HepG2 (cell line): ENCODE data around the gene LYRM7. TPM values are rescaled to one million over a fixed set of nuclear protein-coding genes. Genes with fewer than 3 reads are reported as not detected.

ENCODE experiments used
- EZH2 ChIP-seq: conservative IDR thresholded peaks from 2 replicates; pipeline ENCODE4 v1.6.1; 2012; ENCODE audit warnings: mild to moderate bottlenecking, low read depth, low read length, moderate library complexity
- IRX3 ChIP-seq: sonication (generic); formaldehyde crosslinking; IDR thresholded peaks from 2 replicates; pipeline ENCODE4 v1.8.1; 2023; ENCODE audit warnings: mild to moderate bottlenecking, low read depth, missing genetic modification reagents, borderline replicate concordance
- MEF2D ChIP-seq: sonication (generic); formaldehyde crosslinking; IDR thresholded peaks from 2 replicates; pipeline ENCODE4 v1.5.1; 2020; ENCODE audit warnings: mild to moderate bottlenecking, missing genetic modification reagents
- NFIB ChIP-seq: sonication (generic); formaldehyde crosslinking; IDR thresholded peaks from 2 replicates; pipeline ENCODE4 v1.9.0; 2021; ENCODE audit warnings: missing genetic modification reagents, mild to moderate bottlenecking, borderline replicate concordance
- NR2F2 ChIP-seq: IDR thresholded peaks from 2 replicates; pipeline ENCODE4 v1.6.1; 2012; ENCODE audit warnings: low read depth, inconsistent platforms, borderline replicate concordance
- NR3C1 ChIP-seq: sonication (generic); formaldehyde crosslinking; IDR thresholded peaks from 2 replicates; pipeline ENCODE4 v1.4.0; 2020; ENCODE audit warnings: missing genetic modification reagents
- SMARCE1 ChIP-seq: fragments of 450-650 bp; IDR thresholded peaks from 2 replicates; pipeline ENCODE4 v1.6.1; 2017; ENCODE audit warnings: borderline replicate concordance
- ZFP36 ChIP-seq: fragments of 150-350 bp; IDR thresholded peaks from 2 replicates; pipeline ENCODE4 v1.6.1; 2018; ENCODE audit warnings: borderline replicate concordance, low read length, low read depth; ENCODE audit not compliant: partially characterized antibody
- ZFP90 ChIP-seq: sonication (generic); formaldehyde crosslinking; IDR thresholded peaks from 2 replicates; pipeline ENCODE4 v1.8.0; 2022; ENCODE audit warnings: missing genetic modification reagents, mild to moderate bottlenecking, inconsistent platforms, borderline replicate concordance
- ZNF232 ChIP-seq: sonication (generic); formaldehyde crosslinking; IDR thresholded peaks from 2 replicates; pipeline ENCODE4 v1.4.0; 2020; ENCODE audit warnings: missing genetic modification reagents, borderline replicate concordance
- ZNF607 ChIP-seq: sonication (generic); formaldehyde crosslinking; IDR thresholded peaks from 2 replicates; pipeline ENCODE4 v1.5.1; 2020; ENCODE audit warnings: missing genetic modification reagents, mild to moderate bottlenecking, borderline replicate concordance
- ZNF891 ChIP-seq: sonication (generic); formaldehyde crosslinking; IDR thresholded peaks from 2 replicates; pipeline ENCODE4 v1.5.0; 2020; ENCODE audit warnings: mild to moderate bottlenecking, missing genetic modification reagents
- polyA plus RNA-seq, 8 experiments: library from polyadenylated mRNA; depleted of rRNA in 3 of 8; stranded (reverse) in 7 of 8; unstranded in 1 of 8; fragments of >200 nt; fragmentation: Illumina TruSeq in 4 of 8; extraction: Trizol in 4 of 8; gene quantifications; 2 replicates each; pipeline versions ENCODE4 v1.2.1 to v1.2.3, GENCODE V29; 2011 to 2016; ENCODE audit warnings: low read depth in 4 of 8, missing spikeins in 1 of 8, mixed read lengths in 1 of 8; ENCODE audit not compliant: insufficient read depth in 1 of 8
- total RNA-seq, 5 experiments: library from RNA; depleted of rRNA; stranded (reverse); fragments of >200 nt; fragmentation: Illumina TruSeq; extraction: Trizol; gene quantifications; 2 replicates each; pipeline ENCODE4 v1.2.3, GENCODE V29; 2016; ENCODE audit warnings: low read depth in 1 of 5
- TF ChIP-seq, protein P1 (sequence below), 2 experiments: fragments of 450-650 bp in 1 of 2; sonication (generic) in 1 of 2; formaldehyde crosslinking in 1 of 2; IDR thresholded peaks; 2 replicates each; pipeline versions ENCODE4 v1.6.1 to v1.8.0; 2016 to 2022; ENCODE audit warnings: antibody characterized with exemption in 1 of 2, mild to moderate bottlenecking in 1 of 2, missing genetic modification reagents in 1 of 2
- TF ChIP-seq, protein P2 (sequence below): sonication (generic); formaldehyde crosslinking; IDR thresholded peaks from 2 replicates; pipeline ENCODE4 v1.8.1; 2023; ENCODE audit warnings: mild to moderate bottlenecking, missing genetic modification reagents
- TF ChIP-seq, protein P3 (sequence below): fragments of 450-650 bp; IDR thresholded peaks from 2 replicates; pipeline ENCODE4 v1.6.1; 2017

Gene LYRM7
- total and polyA plus RNA-seq, 2 of the 13 experiments (the other 11 are each of a cell fraction or from before 2014, with no cell fraction given): 3.0 to 5.5 TPM

DNA sequence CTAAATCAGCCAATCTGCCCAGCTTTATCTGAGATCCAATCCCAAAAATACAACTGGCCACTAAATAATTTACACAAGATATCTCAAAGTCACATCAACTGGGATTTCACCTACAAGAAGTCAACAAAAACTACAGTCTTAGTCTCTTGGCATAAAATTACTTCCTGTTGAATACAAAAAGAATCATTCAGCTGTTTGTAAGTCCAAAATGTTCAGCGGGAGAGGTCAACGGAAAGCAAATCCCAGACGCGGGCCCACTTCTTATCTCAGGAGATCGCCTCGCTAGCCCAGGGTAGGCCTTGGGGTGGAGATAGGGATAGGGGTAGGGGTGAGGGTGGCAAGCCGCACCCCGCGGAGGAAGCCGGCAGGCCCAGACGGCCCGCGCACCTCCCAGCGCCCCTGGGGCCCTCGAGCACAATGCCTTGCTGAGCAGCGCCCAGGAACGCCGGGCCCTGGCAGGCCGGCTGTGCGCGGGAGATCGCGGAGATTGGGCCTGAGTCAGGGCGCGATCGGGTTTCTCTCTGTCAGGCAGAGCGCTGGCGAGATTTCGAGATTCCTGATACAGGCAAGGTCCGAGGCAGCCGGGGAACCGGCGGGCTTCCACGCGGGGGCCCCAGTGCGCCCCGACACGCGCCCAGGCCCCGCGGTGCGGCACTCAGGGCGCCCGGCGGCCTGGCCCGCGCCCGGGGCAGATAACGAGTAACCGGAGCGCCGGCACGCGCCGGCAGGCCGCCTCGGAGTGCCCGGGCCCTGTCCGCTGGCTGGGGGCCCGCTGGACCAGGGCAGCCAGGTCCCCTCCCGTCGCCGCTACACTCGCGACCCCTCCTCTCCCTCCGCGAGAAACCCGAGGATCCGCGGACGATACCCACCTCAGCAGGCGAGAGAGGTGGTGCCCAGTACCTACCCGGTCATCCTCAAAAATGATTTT, 6.3 kb upstream of the LYRM7 start (continued):
- TF ChIP-seq, protein P1, sequence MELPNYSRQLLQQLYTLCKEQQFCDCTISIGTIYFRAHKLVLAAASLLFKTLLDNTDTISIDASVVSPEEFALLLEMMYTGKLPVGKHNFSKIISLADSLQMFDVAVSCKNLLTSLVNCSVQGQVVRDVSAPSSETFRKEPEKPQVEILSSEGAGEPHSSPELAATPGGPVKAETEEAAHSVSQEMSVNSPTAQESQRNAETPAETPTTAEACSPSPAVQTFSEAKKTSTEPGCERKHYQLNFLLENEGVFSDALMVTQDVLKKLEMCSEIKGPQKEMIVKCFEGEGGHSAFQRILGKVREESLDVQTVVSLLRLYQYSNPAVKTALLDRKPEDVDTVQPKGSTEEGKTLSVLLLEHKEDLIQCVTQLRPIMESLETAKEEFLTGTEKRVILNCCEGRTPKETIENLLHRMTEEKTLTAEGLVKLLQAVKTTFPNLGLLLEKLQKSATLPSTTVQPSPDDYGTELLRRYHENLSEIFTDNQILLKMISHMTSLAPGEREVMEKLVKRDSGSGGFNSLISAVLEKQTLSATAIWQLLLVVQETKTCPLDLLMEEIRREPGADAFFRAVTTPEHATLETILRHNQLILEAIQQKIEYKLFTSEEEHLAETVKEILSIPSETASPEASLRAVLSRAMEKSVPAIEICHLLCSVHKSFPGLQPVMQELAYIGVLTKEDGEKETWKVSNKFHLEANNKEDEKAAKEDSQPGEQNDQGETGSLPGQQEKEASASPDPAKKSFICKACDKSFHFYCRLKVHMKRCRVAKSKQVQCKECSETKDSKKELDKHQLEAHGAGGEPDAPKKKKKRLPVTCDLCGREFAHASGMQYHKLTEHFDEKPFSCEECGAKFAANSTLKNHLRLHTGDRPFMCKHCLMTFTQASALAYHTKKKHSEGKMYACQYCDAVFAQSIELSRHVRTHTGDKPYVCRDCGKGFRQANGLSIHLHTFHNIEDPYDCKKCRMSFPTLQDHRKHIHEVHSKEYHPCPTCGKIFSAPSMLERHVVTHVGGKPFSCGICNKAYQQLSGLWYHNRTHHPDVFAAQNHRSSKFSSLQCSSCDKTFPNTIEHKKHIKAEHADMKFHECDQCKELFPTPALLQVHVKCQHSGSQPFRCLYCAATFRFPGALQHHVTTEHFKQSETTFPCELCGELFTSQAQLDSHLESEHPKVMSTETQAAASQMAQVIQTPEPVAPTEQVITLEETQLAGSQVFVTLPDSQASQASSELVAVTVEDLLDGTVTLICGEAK (IDR thresholded peaks at IDR 0.05): no peak
- TF ChIP-seq, protein P1 (CRISPR knock-in tag; IDR thresholded peaks at IDR 0.05): 0 out of 2 replicates have a peak, but pooled peaks have one; percentile 68
- TF ChIP-seq NFIB (CRISPR knock-in tag) (no peak), NR2F2 (no peak), ZFP36 (no peak), ZFP90 (CRISPR knock-in tag) (peak; percentile 63; the same call in 1 of the 2 replicates), NR3C1 (CRISPR knock-in tag) (no peak), EZH2 (no peak), ZNF232 (CRISPR knock-in tag) (peak; percentile 81; the same call in 1 of the 2 replicates), IRX3 (CRISPR knock-in tag) (no peak), SMARCE1 (no peak), MEF2D (CRISPR knock-in tag) (no peak), ZNF891 (CRISPR knock-in tag) (no peak), ZNF607 (CRISPR knock-in tag) (no peak)
- TF ChIP-seq, protein P2, sequence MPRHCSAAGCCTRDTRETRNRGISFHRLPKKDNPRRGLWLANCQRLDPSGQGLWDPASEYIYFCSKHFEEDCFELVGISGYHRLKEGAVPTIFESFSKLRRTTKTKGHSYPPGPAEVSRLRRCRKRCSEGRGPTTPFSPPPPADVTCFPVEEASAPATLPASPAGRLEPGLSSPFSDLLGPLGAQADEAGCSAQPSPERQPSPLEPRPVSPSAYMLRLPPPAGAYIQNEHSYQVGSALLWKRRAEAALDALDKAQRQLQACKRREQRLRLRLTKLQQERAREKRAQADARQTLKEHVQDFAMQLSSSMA (CRISPR knock-in tag): no peak
- TF ChIP-seq, protein P3, sequence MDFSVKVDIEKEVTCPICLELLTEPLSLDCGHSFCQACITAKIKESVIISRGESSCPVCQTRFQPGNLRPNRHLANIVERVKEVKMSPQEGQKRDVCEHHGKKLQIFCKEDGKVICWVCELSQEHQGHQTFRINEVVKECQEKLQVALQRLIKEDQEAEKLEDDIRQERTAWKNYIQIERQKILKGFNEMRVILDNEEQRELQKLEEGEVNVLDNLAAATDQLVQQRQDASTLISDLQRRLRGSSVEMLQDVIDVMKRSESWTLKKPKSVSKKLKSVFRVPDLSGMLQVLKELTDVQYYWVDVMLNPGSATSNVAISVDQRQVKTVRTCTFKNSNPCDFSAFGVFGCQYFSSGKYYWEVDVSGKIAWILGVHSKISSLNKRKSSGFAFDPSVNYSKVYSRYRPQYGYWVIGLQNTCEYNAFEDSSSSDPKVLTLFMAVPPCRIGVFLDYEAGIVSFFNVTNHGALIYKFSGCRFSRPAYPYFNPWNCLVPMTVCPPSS: no peak
